Stimulated activated CD4-positive, alpha-beta T cell treated with anti-CD3 and anti-CD28 coated beads, Interleukin-1b, Interleukin-23, amount 100 ng/mL, for 48 hours (primary cell): ENCODE data around the gene C19orf73.
"Not testable (repeated sequence)": the region's sequence is repeated elsewhere in the genome, so short reads cannot be mapped to it uniquely, and the experiment has no call there.

Experiments
- DNase-seq: peaks from one replicate; pipeline ENCODE4 v3.0.0-alpha.2; 2020

Gene C19orf73

DNA sequence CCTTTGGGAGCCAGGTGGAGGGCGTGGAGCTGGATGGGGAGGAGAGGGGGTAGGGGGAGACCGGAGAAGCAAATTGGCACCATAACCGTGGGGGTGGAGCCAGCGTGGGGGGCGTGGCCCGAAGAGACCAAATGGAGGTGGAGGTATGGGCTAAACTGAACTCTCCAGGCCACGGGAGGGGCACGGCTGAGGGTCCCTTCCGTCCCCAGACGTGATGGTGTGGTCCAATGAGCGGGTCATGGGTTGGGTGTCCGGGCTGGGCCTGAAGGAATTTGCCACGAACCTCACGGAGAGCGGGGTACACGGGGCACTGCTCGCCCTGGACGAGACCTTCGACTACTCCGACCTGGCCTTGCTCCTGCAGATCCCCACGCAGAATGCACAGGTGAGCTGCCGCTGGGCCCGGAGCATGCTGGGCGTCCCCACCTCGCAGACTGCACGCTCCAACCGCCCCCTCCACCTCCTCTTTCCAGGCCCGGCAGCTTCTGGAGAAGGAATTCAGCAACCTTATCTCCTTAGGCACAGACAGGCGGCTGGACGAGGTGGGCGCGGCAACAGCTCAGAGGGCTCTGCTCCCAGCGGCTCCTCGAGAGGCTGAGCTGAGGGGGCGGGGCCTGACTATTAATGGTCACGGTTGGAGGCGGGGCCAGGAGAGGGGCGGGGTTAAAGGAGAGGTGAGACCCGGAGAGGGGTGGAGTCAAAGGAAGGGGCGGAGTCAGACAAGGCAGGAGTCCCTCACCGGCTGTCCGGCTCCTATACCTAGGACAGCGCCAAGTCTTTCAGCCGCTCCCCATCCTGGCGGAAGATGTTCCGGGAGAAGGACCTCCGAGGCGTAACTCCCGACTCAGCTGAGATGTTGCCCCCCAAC, 30.1 kb upstream of the C19orf73 start:
- peak; percentile 86 for DNase-seq

DNA sequence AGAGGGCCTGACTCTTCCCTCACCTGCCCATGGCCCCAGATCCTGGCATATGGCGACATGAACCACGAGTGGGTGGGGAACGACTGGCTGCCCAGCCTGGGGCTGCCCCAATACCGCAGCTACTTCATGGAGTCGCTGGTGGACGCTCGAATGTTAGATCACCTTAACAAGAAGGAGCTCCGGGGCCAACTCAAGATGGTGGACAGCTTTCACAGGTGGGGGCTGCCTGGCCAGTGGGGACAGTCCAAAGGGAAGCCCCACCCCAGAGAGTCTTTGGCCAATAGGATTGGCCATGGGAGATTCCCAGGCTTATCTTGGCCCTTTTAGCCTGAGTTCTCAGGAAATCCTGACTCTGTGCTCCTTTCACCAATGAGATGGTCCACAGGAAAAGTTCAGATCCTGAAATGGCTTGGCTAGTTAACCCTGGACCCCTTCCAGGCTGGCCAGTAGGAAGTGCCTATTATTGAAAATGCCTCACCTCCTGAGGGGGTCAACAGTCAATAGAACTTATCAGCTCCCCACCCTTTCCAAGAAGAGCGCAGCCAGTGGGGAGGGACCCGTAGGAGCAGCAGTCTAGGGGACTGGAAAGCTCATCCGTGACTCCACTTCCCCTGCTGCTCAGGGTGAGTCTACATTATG, 29.2 kb upstream of the C19orf73 start:
- DNase-seq: no peak

DNA sequence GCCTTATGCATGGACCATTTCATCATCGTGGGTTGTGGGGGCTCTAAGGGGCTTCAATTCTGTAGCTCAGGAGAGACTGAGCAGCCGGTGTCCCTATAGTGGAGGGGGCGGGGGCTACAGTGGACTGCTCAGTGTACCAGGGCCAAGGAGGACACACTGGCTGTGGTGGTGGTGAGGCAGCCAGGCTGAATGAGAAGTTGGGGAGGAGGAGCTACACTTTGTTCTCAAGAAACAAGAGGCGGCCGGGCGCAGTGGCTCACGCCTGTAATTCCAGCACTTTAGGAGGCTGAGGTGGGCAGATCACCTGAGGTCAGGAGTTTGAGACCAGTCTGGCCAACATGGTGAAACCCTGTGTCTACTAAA, 27.4 kb upstream of the C19orf73 start:
- not testable (repeated sequence) for DNase-seq

DNA sequence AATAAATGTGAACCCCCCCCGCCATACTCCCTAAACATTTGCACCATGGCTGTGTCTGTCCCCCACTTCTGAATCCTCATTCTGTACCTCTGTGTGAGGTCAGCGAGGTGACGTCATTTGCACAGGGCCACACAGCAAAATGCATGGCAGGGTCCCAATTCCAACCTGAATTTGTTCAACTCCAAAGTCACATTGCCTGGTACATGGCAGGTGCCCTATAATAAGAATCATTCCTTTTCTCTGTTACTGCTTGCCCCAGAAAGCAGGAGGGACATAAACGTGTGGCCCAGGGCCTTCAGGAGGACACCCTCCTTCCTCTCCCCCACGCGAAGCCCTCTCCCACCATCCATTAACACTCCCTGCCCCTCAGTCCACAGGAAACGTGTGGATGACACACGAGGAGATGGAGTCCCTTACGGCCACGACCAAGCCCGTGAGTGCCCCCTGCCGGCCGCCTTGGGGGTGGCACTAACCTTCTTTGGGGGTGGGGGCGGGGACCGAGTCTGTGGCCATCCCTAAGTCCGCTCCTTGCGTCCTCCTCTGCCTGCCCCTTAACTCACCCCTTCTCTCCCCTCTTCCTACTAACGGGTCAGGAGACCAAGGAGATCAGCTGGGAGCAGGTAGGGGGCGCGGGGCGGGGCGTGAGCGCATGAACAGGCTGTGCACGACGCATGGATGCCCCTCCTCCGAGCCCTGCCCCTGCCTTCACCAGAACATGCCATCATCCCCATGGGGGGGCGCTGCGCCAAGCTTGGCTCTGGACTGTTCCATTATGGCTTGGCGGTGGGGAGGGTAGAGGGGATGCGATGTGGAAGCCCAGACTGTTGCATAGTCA, 26.8 kb upstream of the C19orf73 start:
- peak; percentile 85 for DNase-seq

DNA sequence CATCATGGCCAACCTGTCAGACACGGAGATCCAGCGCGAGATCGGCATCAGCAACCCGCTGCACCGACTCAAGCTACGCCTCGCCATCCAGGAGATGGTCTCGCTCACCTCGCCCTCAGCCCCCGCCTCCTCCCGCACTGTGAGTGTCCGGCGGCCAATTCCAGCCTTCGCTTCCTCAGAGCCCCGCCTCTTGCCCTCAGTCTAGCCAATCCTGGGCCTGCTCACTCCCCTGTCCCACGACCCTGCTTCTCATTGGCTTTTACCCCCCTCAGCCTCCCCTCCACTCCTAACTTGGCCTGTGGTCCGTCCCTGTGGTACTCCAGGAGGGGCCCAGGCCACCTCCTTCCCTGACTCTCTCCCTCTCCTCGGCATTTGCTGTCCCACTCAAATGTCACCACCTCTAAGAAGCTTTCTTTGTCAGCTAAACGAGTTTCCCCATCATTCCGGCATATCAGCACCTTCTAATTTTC, 24.0 kb upstream of the C19orf73 start:
- DNase-seq: peak; percentile 82

DNA sequence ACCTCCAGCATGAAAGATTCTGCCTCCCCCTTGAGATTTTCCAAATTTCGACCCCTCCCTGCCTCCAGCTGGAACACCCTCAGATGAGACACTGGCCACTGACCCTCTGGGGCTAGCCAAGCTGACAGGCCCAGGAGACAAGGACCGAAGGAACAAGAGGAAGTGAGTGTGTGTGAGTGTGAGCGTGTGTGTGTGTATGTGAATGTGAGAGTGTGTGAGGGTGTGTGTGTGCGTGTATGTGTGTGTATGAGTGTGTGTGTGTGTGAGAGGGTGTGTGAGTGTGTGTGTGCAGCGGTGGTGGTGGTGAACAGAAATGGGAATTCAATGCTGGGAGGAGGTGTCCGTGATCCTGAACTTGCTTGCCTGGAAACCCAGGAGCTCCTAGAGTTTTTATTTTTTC, 22.4 kb upstream of the C19orf73 start:
- DNase-seq: no peak

DNA sequence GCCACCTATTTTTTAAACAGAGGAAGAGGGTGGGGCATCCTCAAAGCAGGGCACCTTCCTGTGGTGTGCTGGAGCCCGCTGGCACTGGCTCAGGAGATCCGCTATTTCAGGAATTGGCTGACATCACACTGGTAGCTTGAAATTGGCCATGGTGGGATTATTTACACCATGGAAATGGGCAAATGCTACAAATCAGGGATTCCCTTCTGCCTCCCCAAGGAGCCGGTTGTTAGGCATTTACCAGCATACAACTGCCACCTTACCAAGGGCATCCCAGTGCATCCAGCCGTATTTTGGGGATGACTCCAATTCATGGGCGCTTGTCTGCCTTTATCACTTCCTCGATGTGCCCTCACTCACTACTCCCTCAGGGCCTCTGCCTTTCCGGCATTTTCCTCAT, 22.0 kb upstream of the C19orf73 start:
- no peak for DNase-seq

DNA sequence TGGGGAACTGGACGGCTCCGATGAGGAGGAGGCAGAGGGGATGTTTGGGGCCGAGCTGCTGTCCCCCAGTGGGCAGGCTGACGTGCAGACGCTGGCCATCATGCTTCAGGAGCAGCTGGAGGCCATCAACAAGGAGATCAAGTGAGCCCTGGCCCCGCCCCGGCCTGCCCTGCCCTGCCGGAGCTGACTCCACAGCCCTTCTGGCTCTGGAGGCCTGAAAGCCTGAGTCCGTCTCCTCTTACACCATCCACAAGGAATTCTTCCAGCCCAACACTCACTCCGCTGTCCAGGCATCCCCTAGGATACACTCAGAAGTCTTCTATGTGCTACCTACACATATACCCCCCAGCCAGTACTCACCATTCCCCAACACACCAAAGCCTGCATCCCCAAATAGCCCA, 17.8 kb upstream of the C19orf73 start:
- DNase-seq: no peak

DNA sequence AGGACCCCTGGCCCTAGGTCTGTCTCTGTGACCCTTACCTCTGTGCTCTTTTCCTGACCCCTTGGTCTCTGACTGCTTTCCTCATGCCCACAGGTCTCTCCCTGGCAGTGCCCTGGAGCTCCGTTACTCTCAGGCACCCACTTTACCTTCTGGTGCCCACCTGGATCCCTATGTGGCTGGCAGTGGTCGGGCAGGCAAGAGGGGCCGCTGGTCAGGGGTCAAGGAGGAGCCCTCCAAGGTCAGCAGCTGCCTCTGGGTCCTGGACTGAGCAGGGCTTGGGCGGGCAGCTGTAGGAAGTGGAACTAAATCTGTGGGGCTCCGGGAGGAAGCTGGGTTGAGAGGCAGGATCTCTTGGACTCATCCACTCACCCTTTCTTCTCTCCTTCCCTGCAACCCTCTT, 16.7 kb upstream of the C19orf73 start:
- DNase-seq: no peak

DNA sequence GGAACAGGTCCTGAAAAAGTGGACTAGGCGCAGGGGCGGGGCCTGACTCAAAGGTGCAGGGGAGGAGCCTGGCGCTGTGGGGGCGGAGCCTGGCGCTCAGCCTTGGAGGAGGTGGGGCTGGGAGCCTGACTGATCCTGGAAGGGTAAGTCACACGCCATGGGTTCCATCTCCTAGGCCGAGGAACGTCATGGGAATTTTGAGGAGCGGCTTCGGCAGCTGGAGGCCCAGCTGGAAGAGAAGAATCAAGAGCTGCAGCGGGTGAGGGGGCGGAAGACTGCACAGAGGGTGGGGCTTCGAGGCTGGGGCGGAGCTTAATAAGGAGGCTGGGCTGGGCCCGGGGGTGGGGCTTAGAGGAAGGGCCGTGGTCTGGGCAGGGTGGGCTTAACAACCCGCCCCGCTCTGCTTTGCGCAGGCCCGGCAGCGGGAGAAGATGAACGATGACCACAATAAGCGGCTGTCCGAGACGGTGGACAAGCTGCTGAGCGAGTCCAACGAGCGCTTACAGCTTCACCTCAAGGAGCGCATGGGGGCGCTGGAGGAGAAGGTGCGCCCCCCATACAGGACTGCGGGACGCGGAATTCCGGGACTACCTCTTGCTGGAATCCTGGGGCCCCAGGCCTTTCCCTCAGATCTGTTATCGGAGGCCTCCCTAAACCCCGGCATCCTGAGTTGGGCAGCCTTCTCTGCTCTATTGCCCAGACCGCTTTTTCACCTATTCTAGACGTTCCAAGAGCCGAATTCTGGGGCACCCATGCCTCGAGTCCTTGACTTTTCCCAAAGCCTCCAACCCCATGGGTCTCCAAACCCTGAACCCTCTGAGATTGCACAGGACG, 14.9 kb upstream of the C19orf73 start:
- peak; percentile 65 for DNase-seq

DNA sequence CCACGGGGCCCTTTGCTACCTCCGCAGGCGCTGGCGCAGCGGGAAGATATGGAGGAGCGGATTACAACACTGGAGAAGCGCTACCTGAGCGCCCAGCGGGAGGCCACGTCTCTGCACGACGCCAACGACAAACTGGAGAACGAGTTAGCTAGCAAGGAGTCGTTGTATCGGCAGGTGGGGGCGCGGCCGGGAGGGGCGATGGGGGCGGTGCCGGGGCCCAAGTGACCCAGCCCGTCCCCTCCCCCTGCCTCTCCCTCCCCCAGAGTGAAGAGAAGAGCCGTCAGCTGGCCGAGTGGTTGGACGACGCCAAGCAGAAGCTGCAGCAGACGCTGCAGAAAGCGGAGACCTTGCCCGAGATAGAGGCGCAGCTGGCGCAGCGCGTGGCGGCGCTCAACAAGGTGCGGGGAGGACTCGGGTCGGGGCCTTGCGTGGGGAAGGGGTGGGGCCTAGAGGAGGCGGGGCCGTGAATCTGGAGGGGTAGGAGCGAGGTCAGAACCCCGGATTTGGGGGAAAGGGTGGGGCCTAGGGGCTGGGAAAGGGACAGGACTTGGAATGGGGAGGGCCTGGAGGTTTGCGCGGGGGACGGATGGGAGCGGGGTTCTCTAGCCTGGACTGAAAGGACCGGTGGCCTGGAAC, 14.1 kb upstream of the C19orf73 start:
- DNase-seq: peak; percentile 46

DNA sequence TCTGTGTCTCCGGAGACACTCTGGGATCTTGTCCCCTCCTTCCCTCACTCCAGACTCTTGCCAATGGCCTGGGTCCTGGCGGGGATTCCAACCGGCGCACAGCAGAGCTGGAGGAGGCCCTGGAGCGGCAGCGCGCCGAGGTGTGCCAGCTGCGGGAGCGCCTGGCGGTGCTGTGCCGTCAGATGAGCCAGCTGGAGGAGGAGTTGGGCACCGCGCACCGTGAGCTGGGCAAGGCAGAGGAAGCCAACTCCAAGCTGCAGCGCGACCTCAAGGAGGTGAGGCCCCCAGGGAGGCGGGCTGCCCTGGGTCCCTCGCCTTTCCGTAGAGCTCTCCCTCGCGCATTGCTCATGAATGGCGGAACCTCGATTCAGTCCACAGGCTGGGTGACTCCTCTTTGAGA, 11.4 kb upstream of the C19orf73 start:
- no peak for DNase-seq

DNA sequence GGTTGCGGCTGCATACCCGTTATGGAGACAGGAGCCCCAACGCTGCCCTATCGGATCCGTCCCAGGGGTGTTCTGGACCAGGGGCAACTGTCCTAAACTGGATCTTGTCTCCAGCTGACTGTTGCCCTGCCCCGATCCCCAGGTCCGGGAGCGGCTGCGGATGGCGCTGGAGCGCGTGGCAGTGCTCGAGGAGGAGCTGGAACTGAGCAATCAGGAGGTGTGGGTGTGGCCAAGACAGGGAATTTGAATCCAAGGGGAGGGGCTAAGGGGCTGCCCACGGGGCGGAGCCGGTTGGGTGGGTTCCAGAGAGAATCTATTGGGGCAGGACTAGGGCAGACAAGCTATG, 10.3 kb upstream of the C19orf73 start:
- DNase-seq: no peak

DNA sequence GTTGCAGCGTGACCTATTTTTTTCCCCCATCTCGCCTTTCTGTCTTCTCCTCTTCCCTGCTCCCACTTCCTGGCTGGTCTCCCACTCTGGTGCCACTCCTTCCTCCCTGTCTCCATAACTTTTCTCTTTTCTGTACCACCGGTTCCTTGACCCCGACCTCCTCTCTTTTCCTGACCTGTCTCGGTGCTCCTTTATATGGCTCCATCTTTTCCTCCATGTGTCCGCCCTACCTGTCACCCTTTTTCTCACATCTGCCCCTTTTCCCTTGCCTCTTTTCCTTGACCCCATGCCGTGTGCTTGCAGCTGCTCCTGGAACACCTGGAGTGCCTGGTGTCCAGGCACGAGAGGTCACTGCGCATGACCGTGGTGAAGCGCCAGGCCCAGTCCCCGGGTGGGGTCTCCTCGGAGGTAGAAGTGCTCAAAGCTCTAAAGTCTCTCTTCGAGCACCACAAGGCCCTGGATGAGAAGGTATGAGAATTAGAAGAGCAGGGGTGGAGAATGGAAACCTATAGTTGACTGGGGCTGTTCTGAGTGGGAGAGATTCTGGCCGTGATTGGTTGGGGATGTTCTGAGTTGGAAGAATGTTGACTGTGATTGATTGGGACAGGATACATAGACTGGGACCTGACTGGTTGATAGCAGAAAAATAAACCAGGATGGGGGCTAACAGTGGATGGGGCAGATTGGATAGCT, 9.7 kb upstream of the C19orf73 start:
- DNase-seq: no peak

DNA sequence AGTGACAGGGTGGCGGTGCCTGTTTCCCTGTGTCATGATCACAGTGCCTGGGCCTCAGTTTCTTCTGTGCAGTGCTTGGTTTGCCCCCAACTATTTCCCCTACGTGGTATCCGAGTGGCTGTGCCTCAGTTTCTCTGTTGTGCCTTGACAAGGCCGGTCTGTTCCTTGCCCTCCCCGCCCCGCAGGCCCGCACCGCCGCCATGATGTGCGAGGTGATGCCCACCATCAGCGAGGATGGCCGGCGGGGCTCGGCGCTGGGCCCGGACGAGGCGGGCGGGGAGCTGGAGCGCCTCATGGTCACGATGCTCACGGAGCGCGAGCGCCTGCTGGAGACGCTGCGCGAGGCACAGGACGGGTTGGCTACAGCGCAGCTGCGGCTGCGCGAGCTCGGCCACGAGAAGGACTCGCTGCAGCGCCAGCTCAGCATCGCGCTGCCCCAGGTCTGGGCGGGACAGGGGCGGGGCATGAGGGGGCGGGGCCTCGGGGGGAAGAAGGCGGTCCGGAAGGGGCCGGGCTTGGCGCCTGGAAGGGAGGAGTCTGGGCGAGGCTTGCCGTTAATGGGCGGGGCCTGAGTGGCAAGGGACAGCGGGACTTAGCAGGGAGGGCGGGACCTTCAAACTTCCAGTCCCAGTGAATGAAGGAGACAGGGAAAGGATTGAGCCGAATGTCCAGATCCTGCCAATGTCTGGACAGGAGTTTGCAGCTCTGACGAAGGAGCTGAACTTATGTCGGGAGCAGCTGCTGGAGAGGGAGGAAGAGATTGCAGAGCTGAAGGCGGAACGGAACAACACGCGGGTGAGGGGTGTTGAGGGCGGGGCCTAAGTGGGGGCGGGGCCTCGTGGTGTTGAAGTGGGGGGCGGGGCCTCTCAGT, 9.0 kb upstream of the C19orf73 start:
- DNase-seq: peak; percentile 96

DNA sequence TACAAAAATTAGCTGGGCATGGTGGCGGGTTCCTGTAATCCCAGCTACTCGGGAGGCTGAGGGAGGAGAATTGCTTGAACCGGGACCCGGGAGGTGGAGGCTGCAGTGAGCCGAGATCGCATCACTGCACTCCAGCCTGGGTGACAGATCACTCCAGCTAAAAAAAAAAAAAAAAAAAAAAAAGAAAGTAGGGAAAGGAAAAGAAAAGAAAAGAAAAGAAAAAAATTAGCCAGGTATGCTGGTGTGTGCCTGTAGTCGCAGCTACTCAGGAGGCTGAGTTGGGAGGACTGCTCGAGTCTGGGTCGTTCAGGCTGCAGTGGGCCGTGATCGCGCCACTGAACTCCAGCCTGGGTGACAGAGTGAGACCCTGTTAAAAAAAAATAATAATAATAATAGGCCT, 8.3 kb upstream of the C19orf73 start:
- DNase-seq: not testable (repeated sequence)

DNA sequence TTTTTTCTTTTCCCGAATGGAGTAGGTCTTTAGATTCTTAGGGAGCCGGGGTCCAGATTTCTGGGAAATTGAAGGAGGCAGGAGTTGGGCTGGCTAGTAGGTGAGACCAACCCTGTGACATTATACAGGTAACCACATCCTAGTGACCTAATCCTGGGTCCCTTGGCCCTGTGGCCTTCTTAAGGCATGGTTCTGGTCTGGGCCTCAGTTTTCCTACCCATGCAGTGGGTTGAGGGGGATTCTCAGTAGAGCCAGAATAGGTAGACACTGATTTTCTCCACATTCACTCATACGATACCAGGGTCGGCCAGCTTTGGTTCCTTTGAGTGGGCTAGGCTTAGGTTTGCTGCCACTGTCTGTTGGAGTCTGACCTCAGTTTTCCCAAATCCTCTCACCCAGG, 7.6 kb upstream of the C19orf73 start:
- no peak for DNase-seq

DNA sequence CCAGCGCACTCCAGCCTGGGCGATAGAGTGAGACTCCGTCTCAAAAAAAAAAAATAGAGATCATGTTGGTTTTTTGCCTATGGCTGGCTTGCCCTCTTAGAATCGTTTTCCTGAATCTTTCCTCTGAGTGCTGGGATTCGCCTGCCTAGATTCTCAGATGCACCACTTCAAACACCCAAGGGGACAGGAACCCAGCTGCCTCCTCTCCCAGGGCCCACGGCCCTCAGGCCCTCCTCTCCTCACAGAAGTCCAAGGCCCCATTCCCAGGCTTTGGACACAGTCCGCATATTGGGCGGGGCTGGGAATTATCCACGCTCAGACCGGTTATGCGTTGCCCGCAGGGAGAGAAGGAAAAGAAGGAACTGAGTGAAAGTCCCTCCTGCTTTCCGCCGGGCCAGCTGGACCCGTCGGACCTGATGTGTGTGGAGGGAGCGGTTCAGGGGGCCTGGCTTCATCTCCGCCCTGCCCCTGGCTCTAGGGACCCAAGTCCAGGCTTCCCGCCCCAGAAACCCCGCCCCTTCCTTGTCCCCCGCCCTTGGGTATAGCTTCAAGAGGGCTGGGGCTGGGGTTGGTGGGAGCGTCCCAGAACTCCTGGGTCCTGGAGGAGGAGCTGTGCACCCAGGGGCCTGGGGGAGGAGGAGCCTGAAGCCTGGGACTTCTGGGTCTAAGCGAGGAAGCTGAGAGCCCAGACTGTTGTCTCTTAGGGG, 6.2 kb upstream of the C19orf73 start:
- no peak for DNase-seq

DNA sequence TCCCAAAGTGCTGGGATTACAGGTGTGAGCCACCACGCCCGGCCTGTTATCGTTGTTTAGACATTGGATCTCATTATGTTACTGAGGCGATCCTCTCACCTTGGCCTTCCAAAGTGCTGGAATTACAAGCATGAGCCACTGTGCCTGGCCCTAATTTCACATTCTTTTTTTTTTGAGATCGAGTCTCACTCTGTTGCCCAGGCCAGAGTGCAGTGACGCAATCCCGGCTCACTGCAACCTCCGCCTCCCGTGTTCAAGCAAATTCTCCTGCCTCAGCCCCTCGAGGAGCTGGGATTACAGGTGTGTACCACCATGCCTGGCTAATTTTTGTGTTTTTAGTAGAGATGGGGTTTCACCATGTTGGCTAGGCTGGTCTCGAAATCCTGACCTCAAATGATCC, 4.3 kb upstream of the C19orf73 start:
- not testable (repeated sequence) for DNase-seq

DNA sequence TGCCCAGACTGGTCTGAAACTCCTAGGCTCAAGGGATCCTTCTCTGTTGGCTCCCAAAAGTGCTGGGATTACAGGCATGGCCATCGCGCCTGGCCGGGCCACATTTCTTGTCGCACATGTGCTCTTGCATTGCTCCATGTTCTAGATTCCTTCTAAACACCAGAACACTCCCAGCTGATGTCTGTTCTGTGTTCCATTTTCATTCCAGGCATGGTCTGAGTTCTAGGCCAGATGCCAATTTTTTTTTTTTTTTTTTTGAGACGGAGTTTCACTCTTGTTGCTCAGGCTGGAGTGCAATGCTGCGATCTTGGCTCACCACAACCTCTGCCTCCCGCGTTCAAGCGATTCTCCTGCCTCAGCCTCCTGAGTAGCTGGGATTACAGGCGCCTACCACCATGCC, 2.9 kb upstream of the C19orf73 start:
- DNase-seq: not testable (repeated sequence)
